Stimulated activated CD8-positive, alpha-beta memory T cell treated with anti-CD3 and anti-CD28 coated beads, Interleukin-7, amount 100 ng/mL, for 48 hours (primary cell): ENCODE data around the gene NPBWR2.
"Not testable (repeated sequence)": the region's sequence is repeated elsewhere in the genome, so short reads cannot be mapped to it uniquely, and the experiment has no call there.

ENCODE experiments used
- DNase-seq, 2 donors: peaks; one replicate each; pipeline ENCODE4 v3.0.0-alpha.2; 2020; ENCODE audit warnings: low read depth in 1 of 2; ENCODE audit errors: extremely low read depth in 1 of 2

The NPBWR2 gene

DNA sequence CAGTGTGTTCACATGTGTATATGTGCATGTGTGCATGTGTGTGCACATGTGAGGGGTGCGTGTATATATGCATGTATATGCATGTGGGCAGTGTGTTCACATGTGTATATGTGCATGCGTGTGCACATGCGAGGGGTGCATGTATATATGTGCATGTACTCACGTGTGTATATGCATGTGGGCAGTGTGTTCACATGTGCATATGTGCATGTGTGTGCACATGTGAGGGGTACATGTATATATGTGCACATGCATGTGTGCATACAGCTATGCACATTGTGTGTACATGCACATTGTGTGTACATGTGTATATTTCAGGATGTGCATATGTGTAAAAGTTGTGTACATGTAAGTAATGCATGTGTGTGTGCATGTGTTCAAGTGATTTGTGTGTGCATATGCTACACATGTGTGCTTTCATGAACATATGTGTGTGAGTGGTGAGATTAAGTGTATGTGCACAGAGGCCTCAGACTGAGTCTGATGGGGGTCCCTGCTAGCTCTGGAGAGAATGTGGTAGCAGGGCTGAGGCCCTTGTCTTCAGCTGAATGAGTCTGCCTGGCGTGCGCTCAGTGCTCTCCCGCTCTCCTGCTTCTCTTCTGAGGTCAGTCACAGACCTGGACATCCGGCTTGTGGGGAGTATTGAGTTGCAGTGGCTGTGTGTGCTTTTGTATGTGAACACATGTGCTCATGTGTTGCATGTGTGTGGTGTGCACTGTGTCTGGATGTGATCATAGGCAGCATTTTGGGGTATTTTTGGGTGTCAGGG, 37.0 kb upstream of the NPBWR2 start:
- DNase-seq, result no peak

DNA sequence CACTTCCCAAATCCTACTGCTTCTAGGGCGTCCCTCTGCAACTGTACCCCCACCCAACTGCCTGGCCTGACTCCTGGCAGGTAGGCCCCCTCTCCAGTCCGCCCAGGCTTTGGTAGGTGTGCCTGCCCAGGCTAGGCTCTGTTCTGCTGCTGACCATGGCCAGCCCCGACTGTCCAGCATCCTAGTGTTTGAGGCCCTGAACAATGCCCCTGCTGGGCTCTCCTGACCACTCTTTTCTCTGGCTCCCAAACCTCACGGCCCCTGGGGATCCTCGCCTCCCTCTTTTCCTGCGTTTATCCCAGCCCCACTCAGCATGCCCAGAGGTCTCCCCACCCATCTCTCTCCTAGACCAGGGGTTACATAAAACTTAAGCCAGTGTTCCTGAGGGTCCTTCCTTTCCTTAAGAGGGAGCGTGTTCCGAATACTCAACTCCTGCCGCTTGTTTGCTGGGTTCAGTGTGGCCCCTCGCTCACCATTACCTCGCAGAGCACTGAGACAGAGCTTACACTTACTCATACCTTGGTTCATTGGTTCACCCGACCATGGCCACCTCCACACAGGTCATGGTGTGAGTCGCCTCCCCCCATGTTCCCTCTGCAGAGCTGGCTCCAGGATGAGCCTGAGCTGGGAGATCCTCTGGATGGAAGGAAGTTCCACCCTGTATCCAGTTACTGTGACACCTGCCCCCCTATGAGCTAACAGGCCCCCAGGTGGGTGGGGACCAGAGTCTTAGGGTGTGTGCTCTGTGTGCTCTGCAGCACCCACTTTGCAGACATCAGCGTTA, 35.8 kb upstream of the NPBWR2 start:
- DNase-seq, result no peak

DNA sequence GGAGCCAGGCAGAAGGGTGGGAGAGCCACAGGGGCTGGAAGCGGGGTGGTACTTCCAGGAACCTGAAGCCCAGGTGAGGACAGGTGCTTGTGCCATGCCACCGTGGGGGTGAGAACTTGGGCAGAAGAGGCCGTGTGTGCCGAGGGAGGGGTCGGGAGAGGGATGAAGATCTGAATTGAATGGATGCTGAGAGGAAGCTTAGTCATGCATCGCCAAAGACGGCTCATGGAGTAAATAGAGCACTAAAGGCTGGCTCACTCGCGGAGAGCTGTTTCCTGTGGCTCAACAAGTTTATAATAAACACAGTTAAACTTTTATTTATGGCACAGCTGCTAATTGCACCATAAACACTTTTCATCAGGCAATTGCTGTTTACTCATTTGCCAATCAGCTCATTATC, 35.2 kb upstream of the NPBWR2 start:
- no peak for DNase-seq

DNA sequence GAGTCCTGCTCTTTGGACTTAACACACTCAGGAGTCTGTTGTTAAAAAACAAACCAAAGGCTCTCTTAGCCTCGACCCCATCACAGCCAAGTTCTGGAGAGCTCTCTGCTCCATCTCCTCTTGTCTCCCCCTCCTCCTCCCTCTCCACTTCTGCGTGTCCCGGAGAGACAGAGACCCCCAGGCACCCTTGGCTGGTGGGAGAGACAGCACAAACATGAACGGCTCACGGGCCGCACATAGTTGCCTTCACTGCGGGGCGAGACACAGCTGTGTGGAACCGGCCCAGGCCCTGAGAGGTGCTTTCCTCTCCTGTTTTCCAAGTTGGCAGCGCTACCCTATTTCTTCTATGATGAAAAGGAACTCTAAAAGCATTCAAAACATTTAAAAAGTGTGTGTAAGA, 33.6 kb upstream of the NPBWR2 start:
- no peak for DNase-seq

DNA sequence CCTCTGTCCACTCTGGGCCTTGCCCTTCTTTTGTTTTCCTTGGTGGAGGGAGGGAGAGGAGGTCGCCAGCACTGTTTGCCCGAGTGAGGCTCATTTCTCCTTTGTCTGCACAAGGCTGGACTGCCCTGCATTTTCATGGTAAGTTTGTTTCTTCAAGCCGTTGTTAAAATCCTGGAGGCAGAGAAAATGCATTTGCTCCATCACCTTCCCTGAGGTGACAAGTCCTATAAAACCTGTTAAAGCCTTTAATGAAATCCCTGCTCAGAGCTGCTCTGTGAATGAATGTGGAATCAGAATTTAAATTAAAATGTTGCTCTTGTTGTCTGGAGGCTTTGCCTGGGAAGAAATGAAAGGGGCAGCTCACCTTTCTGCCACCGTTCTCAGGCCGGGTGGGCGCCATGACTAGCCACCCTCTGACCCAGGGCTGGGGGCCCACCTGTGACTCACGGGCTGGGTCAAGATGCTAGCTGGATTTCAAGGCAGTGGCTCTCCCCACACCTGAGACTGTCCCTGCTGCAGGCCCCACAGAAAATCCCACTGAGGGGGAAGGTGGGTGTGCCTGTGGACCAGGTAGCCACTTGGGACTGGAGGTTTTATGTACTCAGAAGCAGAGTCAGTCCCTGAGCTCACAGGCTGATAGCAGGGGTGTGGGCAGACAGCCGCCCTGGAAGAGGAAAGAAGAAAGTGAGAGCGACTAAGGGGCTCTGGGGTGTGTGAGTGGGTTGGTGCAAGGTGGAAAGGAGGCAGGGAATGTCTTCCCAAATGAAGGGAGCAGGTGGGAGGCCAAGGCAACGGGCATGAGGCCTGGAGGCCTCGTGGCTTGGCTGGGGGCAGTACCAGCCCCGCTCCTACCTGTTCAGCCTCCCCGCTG, 32.9 kb upstream of the NPBWR2 start:
- DNase-seq, result no peak

DNA sequence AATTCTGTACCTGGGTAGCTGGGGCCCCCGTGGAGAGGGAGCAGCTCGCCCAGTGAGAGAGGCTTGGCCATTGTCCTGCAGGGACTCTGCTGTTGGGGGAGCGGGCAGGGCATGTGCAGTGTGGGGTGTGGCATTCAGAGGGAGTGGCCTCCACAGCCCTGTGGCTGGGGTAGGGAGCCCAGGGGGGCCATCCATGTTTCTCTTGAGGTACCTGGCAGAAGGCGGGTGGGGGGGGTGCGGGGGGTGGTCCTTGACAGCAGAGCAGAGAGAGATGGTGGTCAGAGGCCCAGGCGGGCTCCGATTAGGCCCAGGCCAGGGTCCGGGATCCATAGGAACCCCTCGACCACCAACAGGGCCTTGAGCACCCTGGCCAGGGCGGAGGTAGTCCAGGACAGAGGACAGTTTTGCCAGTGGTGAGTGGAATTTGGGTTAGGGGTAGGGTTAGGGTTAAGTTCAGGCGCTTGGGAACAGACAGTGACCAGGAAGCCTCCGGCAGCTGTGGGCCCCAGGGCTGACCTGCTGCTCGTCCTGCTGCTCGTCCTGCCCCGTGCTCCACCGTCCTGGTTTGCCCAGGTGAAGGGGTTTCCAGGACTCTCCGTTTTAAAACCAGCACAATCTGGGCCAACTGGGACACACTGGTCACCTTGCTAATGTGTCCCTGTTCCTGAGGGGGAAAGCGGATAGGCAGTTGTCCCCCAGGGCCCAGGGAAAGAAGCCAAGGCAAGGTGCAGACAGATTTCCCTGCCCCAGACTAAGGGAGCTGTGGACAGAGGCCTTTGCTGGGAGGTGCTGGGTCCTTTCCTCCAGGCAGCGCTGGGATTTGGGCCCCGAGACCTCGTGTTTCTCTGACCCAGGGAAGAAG, 32.1 kb upstream of the NPBWR2 start:
- no peak for DNase-seq

DNA sequence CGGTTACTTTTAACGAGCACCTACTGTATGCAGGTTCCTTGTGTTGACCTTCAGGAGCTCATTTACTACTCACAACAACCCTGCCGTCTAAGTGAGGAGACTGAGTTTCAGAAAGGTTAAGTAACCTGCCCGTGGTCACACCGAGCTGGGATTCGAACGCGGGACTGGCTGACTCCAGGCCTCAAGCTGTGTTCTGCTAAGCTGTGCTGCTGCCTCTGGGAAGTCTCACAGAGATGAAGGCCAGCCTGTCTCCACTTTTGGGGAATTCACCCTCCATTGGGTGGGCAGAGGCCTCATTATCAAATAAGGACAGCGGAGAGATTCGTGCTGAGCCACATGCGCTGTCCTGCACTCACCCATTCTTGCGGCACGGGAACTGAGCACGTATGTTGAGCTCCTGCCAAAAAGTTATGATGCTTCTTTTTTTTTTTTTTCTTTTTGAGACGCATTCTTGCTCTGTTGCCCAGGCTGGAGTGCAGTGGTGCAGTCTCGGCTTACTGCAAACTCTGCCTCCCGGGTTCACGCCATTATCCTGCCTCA, 31.0 kb upstream of the NPBWR2 start:
- DNase-seq, result no peak

DNA sequence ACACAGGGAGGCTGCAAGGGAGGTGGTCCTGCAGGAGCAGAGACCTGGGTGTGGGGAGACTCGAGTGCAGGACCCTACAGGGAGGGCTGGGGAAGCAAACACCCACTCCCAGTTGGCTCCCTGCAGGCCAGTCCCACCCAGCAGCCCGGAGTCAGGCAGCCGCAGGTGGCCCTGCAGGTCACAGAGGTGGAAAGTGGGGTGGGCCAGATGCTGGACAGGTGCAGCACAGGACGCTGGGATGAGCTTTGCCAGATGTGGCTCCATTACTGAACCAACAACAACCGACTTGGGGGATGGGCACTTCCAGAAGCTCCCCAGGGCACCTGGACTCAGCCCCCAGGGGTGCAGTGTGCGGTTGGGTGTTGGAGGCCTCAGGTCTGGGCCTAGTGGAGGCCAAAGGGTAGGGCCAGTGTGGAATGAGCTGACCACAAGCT, 30.2 kb upstream of the NPBWR2 start:
- no peak for DNase-seq

DNA sequence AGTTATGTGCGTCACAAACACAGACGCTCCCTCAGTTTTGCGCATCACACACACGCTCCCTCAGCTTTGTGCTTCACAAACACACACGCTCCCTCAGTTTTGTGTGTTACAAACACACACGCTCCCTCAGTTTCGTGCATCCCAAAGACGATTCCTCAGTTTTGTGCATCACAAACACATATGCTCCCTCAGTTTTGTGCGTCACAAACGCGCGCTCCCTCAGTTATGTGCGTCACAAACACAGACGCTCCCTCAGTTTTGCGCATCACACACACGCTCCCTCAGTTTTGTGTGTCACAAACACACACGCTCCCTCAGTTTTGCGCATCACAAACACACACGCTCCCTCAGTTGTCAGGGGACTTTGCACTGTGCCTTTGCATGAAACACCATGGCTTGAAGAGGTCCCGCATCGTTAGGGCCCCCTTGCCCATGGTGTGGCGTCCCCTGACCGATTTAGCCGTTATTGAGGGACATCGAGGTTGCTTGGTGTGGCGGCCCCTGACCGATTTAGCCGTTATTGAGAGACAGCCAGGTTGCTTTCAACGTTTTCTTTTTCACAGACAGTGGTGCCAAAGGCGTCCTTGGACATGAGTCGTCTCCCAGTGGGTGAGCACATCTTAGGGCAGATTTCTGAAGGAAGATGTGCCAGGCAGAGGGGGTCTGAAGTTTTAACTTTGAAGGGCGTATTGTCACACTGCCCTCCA, 28.8 kb upstream of the NPBWR2 start:
- DNase-seq, result no peak

DNA sequence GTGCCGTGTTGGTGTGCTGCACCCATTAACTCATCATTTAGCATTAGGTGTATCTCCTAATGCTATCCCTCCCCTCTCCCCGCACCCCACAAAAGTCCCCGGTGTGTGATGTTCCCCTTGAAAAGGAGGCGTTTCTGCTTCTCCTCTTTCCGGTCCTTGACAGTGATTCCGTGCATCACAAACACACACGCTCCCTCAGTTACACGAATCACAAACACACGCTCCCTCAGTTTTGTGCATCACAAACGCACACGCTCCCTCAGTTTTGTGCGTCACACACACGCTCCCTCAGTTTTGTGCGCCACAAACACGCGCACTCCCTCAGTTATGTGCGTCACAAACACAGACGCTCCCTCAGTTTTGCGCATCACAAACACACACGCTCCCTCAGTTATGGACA, 27.4 kb upstream of the NPBWR2 start:
- DNase-seq, result not testable (repeated sequence)

DNA sequence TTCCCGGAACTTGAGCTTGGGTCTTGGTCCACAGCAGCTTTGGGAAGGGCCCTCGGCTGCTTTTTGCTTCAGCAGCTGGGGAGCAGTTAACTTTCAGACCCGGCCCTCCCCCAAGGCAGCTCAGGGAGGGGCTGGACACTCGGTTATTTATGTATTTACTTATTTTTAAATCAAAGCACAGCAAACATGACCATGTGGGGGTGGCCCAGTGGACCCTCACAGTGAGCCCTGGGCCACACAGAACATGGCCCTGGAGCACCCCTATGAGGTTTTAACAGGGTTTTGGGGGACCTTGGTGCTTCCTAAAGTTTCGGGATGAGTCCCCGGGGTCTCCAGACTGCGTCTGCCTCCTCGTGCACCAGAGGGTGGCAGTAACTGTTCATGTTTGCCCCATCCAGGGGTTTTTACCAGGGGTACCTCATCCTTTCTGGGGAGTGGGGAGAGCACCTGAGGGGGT, 26.6 kb upstream of the NPBWR2 start:
- no peak for DNase-seq

DNA sequence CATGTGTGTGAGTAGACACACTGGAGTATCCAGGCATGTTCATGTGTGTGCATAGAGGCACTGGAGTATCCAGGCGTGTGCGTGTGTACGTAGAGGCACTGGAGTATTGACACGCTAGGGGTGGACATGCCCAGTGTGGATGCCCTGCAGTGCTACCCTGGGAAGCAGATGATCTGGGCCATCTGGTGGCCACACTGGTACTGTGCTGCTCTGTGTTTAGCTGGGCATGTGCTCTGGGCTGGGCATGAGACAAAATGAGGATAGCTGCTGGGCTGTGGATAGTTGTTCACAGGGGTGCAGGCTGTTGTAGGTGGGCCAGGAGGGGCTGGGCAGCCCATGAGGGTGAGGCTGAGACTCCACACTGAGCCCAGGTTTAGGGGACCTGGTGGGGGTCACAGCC, 24.0 kb upstream of the NPBWR2 start:
- DNase-seq, result no peak

DNA sequence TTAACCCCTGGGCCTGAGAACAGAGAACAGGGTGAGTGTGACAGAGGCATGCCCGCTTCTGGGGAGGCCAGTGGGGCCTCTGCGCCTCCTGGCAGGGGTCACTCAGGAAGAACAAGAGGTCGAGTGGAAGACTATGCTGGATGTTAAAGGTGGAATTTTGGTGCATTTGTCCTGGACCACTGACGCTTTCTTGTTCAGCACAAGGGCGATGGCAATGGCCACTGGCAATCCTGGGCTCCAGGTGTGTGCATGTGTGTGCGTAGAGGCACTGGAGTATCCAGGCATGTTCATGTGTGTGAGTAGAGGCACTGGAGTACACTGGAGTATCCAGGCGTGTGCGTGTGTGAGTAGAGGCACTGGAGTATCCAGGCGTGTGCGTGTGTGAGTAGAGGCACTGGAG, 23.5 kb upstream of the NPBWR2 start:
- DNase-seq, result no peak

DNA sequence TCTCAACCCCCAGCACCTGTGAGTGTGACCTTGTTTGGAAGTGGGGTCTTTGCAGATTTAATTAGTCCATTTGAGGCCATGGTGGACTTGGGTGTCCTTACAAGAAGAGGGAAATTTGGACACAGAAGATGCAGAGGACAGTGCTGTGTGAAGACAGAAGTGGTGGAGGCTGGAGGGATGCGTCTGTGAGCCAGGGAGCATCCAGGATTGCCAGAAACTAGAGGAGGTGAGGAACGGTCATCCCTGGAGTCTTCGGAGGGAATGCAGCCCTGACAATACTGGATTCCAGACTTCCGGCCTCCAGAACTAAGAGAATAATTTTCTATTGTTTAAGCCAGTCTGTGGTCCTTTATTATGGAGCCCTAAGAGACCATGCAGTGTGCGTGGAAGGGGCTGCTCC, 22.9 kb upstream of the NPBWR2 start:
- DNase-seq, result no peak

DNA sequence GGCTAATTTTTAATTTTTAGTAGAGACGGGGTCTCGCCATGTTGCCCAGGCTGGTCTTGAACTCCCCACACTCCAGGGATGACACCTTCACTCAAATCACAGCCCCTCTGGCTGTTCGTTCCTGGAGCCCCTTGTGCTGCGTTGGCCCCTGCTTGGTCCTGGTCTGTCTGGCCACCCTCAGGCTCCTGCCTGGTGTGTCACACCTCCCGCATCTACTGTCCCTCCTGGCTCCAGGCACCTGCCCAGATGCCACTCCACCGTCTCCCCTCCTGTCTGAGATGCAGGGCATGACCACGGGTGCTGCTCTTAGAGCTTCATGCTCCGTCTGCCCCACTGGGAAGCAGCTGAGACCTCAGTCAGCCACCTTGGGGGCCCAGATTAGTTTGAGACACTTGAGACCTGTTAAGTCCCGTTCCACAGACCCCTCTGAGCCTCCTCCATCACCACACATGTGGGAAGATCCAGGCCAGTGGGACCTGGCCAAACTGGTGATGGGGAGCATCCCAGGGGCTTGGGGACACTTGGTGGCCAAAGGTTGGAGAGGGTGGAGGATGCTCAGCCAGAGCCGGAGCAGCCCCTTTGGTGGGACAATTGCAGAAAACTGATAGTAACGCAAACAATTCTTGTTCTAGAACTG, 21.9 kb upstream of the NPBWR2 start:
- DNase-seq, result no peak

DNA sequence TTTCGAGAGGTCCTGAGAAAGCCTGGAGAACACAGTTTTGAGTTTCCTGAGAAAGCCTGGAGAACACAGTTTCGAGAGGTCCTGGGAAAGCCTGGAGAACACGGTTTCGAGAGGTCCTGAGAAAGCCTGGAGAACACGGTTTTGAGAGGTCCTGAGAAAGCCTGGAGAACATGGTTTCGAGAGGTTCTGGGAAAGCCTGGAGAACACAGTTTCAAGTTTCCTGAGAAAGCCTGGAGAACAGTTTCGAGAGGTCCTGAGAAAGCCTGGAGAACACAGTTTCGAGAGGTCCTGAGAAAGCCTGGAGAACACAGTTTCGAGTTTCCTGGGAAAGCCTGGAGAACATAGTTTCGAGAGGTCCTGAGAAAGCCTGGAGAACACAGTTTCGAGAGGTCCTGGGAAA, 16.2 kb upstream of the NPBWR2 start:
- DNase-seq, result not testable (repeated sequence)

DNA sequence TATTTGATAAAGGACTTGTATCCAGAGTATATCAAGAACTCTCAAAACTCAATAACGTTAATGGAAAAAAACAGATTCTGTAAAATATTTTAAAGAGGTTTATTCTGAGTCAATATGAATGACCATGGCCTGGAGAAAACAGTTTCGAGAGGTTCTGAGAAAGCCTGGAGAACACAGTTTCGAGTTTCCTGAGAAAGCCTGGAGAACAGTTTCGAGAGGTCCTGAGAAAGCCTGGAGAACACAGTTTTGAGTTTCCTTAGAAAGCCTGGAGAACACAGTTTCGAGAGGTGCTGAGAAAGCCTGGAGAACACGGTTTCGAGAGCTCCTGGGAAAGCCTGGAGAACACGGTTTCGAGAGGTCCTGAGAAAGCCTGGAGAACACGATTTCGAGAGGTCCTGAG, 15.6 kb upstream of the NPBWR2 start:
- not testable (repeated sequence) for DNase-seq

DNA sequence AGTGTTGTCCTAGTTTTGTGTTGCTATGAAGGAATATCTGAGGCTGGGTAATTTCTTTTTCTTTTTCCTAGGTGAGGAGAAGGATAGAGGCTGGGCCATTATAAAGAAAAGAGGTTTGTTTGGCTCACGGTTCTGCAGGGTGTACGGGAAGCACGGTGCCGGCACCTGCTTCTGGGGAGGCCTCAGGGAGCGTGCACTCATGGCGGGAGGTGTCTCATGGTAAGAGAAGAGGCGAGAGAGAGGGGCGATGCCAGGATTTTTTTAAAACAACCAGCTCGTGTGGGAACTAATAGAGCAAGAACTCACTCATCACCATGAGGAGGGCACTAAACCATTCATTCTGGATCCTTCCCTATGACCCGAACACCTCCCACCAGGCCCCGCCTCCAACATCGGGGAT, 14.2 kb upstream of the NPBWR2 start:
- DNase-seq, result no peak
